Thoracic aorta (tissue), 2 donors: ENCODE data around the gene LURAP1L. TPM values are rescaled to one million over a fixed set of nuclear protein-coding genes. Genes with fewer than 3 reads are reported as not detected.

ENCODE experiments used
- ATAC-seq: fragments of 150-250 bp; one replicate; pipeline ENCODE4 v1.8.0; 2017; ENCODE audit warnings: low read depth; ENCODE audit not compliant: insufficient number of reproducible peaks, low FRiP score
- DNase-seq: peaks from one replicate; pipeline ENCODE4 v3.0.0-alpha.2; 2020; ENCODE audit warnings: low spot score
- H3K27ac ChIP-seq, 2 donors: fragments of 200-600 bp; sonication (generic); 1 replicate in 1 of 2; 2 replicates in 1 of 2; pipeline ENCODE4 v1.5.1; 2016; ENCODE audit warnings: mild to moderate bottlenecking in 2 of 2, moderate library complexity in 2 of 2
- H3K27me3 ChIP-seq: fragments of 200-600 bp; sonication (generic); replicated peaks from 2 replicates; pipeline ENCODE4 v1.6.0; 2016; ENCODE audit warnings: mild to moderate bottlenecking; ENCODE audit not compliant: insufficient read depth
- H3K36me3 ChIP-seq: fragments of 200-600 bp; sonication (generic); one replicate; pipeline ENCODE4 v1.5.1; 2016
- H3K4me1 ChIP-seq, 2 donors: fragments of 200-600 bp; sonication (generic); 1 replicate in 1 of 2; 2 replicates in 1 of 2; pipeline versions ENCODE4 v1.5.1 to v1.6.0; 2016; ENCODE audit warnings: low read depth in 2 of 2, mild to moderate bottlenecking in 1 of 2; ENCODE audit not compliant: control insufficient read depth in 1 of 2
- H3K4me3 ChIP-seq: fragments of 200-600 bp; sonication (generic); 2 replicates; pipeline ENCODE4 v1.5.1; 2016; ENCODE audit warnings: mild to moderate bottlenecking
- H3K9me3 ChIP-seq: fragments of 200-600 bp; sonication (generic); 2 replicates; pipeline ENCODE4 v1.5.1; 2016
- CTCF ChIP-seq: fragments of 200-600 bp; sonication (generic); IDR thresholded peaks from one replicate; pipeline ENCODE4 v1.5.1; 2019; ENCODE audit warnings: antibody characterized with exemption
- total RNA-seq, 2 donors: library from RNA; depleted of rRNA; stranded (reverse); fragments of >200 nt; gene quantifications; one replicate each; pipeline versions ENCODE4 v1.1.0 to v1.2.3, GENCODE V29; 2016

Gene LURAP1L
- total RNA-seq, 2 donors from 2014 or later, result 10.3 to 14.7 TPM

- Histone ChIP-seq H3K27me3 (no peaks in the 10 kb centered on the region), H3K4me3 (no peak overlapping the region), H3K36me3 (no peaks in the 10 kb centered on the region), H3K4me1 (peaks cover 2 to 24% of the 10 kb centered on the region in 2 donors), H3K27ac (no peak overlapping the region), H3K9me3 (no peaks in the 10 kb centered on the region)
- no peak for TF ChIP-seq CTCF
- no peak for ATAC-seq
- DNase-seq, result no peak
Observed at GRCh38 chr9:12809720-12810119, 34.9 kb downstream of the LURAP1L start.

- H3K4me1 ChIP-seq, result peaks cover 10 to 34% of the 10 kb centered on the region in 2 donors
- TF ChIP-seq CTCF, result no peak
Observed at GRCh38 chr9:12811935-12812334, 37.1 kb downstream of the LURAP1L start.

GRCh38 chr9:12812710-12813109 lies 37.9 kb downstream of the LURAP1L start:
- no peaks in the 10 kb centered on the region for H3K9me3 ChIP-seq
- DNase-seq (no peak), ATAC-seq (no peak)
- no peak for TF ChIP-seq CTCF
- H3K27me3 ChIP-seq, result no peaks in the 10 kb centered on the region
- H3K27ac ChIP-seq, result peak overlapping the region in 1 of 2 donors; percentile 9
- H3K4me3 ChIP-seq, result no peak overlapping the region
- no peaks in the 10 kb centered on the region for H3K36me3 ChIP-seq
- H3K4me1 ChIP-seq, result peaks cover 10 to 38% of the 10 kb centered on the region in 2 donors

More at GRCh38 chr9:12811935-12812334, 37.1 kb downstream of the LURAP1L start:
- ATAC-seq, result no peak
- H3K36me3 ChIP-seq, result no peaks in the 10 kb centered on the region
- no peak for DNase-seq
- no peaks in the 10 kb centered on the region for H3K9me3 ChIP-seq
- no peak overlapping the region for H3K4me3 ChIP-seq
- H3K27me3 ChIP-seq, result no peaks in the 10 kb centered on the region
- H3K27ac ChIP-seq, result no peak overlapping the region

- ATAC-seq (no peak), DNase-seq (no peak)
- no peak for TF ChIP-seq CTCF
- H3K4me1 ChIP-seq, result peaks cover 10 to 46% of the 10 kb centered on the region in 2 donors
- no peaks in the 10 kb centered on the region for H3K27me3 ChIP-seq
- H3K4me3 ChIP-seq, result no peak overlapping the region
- H3K9me3 ChIP-seq, result no peaks in the 10 kb centered on the region
- peak overlapping the region in 1 of 2 donors; percentile 50 for H3K27ac ChIP-seq
- H3K36me3 ChIP-seq, result no peaks in the 10 kb centered on the region
Observed at GRCh38 chr9:12813533-12813932, 38.7 kb downstream of the LURAP1L start.

GRCh38 chr9:12813960-12814876 lies 39.4 kb downstream of the LURAP1L start:
- peaks cover 15 to 53% of the 10 kb centered on the region in 2 donors for H3K4me1 ChIP-seq
- peak; percentile 51 for TF ChIP-seq CTCF
- H3K27ac ChIP-seq, result peak overlapping the region; percentile 50 to 58
- H3K36me3 ChIP-seq, result no peaks in the 10 kb centered on the region
- no peaks in the 10 kb centered on the region for H3K27me3 ChIP-seq
- ATAC-seq (peak; percentile 71), DNase-seq (peak; percentile 19)
- H3K9me3 ChIP-seq, result no peaks in the 10 kb centered on the region
- H3K4me3 ChIP-seq, result peak overlapping the region; percentile 30
